GM12892 (cell line): ENCODE data around the gene PACSIN1.

Experiments used
- POLR2A ChIP-seq: IDR thresholded peaks from 2 replicates; pipeline ENCODE4 v1.6.1; 2011; ENCODE audit warnings: low read depth, low read length, control low read depth
- POLR2AphosphoS5 ChIP-seq: IDR thresholded peaks from 2 replicates; pipeline ENCODE4 v1.6.1; 2011; ENCODE audit warnings: low read depth, low read length, control low read depth
- TAF1 ChIP-seq: IDR thresholded peaks from 2 replicates; pipeline ENCODE4 v1.6.1; 2011; ENCODE audit warnings: low read depth, mild to moderate bottlenecking, control low read depth, low read length, borderline replicate concordance

DNA sequence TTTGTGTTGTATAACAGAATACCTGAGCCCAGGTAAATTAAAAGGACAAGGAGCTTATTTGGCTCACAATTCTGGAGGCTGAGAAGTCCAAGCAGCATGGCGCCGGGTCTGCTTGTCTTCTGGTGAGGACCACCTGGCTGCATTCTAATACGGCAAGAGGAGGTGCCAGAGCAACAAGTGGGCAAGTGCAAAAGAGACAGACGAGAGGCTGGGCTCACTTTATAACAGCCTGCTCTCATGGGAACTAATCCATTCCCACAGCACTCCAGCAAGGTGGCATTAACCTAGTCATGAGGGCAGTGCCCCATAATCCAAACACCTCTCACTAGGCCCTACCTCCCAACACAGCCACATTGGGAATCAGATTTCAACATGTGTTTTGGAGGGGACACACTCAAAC is 12.9 kb downstream of the PACSIN1 start:
- no peak for TF ChIP-seq POLR2A
- TF ChIP-seq POLR2AphosphoS5, result no peak
- TF ChIP-seq TAF1, result no peak
